KBM-7 (cell line): ENCODE measurements around the gene PRAC1.

Experiments used
- DNase-seq: peaks from one replicate; pipeline ENCODE4 v3.0.0-alpha.2; 2015
- in situ Hi-C: fragments of 300-500 bp; cut with MboI; formaldehyde crosslinking; loops from 2 replicates; pipeline ENCODE4 v1.14.3; 2020; ENCODE audit warnings: low sequenced_read_pairs, low pct_unique_long_range_greater_than_20kb, mixed read lengths

Gene PRAC1

DNA sequence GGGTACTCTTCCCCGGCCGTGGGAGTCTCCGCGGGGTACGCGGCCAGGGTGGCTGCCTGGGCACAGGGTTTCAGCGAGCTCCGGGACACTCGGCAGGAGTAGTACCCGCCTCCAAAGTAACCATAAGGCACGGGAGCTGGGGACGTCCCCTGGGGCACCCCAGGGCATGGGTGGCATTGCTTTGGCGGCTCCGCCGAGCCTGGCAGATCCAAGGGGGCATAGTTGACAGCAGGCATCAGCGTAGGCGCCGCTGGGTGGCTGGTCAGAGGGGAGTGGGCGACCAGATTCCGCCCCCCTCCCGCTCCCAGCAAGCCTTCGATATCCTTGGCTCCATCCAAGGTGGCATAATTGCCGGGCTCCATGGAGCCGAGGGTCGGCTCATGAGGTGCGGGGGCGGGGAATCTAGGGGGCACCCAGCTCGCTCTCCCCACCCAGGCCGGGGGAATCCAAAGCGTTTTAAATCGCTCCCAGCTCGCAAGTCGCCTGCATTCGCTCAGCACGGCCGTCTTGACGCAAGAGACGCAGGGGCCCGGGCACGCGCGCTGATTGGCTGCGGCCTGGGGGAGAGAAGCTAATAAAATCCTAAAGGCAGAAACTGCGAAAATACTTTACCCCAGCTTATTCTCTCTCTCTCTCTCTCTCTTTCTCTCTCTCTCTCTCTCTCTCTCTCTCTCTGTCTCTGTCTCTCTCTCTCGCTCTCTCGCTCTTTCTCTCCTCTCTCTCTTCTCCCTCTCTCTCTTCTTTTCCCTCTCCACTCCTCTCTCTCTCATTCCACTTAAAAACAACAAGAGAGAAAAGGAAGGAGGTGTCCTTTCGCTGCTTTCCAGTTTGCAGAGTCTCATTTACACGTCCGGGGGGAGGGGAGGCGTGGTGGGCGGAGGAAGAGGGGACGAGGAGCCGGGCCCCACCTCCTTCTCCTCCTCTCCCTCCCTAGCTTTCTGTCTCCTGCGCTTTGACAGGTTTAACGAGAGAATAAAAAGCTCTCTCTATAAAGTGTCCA, 6.2 kb upstream of the PRAC1 start, which contains the start of gene HOXB13:
TSS of gene HOXB13 (minus strand) at position 519 of the 1,000 bp plus-strand sequence. CDS start at position 362, 157 bp downstream.
- in situ Hi-C loops, result no loop called here
- DNase-seq, result no peak

DNA sequence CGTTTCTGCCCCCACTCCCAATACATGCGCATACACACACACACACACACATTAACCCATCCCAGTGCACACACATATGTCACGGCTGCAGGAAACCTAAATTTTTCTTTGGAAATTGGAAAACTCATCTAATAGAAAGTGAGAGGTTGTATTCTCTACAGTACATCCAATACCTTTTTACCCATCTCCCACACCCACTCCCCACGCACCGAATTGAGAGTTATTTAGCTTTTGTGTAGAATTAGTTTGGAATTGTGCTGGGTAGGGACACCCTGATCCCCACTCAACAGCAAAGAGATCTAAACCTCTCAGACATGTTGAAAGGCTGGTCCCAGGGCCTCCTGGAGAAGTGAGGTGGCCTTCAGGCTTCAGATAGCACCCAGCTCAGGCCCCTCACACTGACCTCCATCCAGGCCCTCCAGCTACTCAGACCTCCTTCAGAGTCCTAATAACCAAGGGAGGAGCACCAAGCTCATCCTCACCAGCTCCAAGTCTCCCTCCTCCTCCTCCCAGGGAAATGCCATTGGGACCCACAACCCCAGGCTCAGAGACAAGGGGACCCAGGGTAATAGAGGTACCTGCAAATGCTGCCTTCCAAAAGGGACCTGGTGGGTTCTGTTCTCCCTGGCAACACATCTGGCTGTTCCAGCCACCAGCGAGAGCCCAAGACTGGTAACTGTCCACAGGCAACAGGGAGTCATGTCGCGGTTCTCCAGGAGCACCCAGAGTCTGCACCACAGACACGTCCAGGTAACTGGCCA, 5.3 kb upstream of the PRAC1 start:
- in situ Hi-C loops, result no loop called here
- no peak for DNase-seq

DNA sequence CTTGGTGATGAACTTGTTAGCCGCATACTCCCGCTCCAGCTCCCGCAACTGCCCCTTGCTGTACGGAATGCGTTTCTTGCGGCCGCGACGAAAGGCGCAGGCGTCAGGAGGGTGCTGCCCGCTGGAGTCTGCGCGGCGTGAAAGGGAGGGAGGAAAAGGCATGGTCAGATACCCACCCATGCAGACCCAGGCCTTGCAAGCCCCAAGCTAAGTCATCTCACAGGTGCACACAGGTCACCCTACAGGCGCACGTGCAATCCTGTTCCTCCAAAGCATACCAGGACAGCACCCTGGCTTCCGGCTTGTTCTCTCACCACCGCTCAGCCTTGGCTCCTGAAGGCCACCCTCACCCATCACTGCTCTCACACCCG, 4.6 kb upstream of the PRAC1 start:
- in situ Hi-C loops, result no loop called here
- no peak for DNase-seq

DNA sequence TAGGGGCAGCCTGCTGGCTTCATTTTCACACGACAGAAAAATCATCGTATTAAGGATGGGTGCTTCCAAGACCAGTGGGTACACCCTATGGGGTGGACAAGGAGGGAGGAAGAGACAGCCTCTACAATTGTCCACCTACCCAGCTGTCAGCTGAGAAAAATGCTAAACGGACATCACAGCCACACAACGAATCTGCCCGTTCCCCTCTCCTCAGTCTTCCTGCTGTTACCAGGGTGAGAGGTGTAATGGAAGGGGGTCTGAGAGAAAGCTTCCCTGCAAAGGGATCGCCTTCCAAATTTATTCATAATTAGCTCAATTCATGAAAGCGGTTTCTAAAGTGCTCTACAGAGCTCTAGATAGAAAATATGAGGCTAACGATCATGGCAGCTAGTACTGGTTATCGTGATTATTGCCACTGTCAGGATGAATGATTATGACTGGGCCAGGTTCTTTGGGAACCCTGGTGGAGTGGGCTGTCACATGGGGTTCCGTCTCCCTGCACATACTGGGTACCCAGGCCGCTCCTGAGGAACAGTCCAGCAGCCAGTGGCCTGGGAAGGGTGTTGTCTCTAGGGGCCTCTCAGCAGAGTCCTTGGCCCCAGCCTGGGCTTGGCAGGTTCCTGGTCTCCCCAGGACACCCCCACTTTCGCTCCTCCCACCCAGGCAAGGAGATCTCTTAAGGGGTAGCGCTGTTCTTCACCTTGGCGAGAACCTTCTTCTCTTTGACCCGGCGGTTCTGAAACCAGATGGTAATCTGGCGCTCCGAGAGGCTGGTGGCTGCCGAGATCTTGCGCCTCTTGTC, 4.0 kb upstream of the PRAC1 start:
- DNase-seq, result no peak
- in situ Hi-C loops, result no loop called here

DNA sequence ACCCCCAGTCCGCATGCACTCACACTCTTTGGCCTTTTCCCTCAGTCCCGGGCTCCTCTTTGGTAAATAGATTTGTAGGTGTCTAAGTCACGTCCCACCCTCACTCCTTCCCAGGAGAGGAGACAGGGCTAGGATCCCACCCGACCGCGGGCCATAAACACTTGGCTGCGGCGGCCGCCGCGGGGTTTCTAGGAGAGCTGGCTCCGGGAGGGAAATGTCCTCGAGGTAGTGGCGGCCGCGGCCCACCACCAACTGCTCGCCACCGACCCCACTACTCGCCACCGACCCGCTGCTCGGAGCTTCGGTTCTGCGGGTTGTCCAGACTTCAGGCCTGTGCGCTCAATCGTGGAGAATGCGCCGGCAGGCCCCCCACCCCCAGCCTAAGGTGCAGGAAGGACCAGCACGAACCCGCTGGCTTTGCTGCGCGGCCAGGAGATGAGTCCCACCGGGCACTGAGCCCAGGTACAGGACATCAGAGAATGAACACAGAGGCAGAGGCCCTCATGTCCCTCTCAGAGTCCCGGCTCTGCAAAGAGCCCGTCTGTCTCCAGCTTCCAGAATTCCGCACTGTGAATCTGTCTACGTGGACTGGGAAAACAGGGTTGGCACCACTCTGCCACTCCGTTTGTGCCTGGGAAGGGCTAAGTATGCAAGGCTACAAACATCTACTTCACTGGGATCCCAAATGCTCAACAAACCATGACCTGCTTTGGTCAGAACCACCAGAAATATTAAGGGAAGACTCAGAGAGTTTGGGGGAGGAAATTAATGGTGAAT, 3.2 kb upstream of the PRAC1 start:
- DNase-seq, result no peak
- in situ Hi-C loops, result no loop called here

DNA sequence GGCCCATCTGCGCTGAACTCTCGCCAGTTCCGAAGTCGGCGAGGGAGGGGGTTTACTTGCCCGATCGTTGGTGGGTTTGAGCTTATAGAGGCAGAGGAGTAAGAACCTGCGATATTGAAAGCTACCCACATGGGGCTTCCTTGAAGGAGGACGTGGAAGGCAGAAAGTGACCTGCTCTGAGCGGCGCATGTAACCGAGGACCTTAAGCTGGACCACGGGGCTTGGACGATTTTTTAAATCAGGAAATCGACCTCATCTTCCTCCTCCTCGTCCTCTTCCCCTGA, 2.6 kb upstream of the PRAC1 start:
- DNase-seq, result no peak
- in situ Hi-C loops, result no loop called here

DNA sequence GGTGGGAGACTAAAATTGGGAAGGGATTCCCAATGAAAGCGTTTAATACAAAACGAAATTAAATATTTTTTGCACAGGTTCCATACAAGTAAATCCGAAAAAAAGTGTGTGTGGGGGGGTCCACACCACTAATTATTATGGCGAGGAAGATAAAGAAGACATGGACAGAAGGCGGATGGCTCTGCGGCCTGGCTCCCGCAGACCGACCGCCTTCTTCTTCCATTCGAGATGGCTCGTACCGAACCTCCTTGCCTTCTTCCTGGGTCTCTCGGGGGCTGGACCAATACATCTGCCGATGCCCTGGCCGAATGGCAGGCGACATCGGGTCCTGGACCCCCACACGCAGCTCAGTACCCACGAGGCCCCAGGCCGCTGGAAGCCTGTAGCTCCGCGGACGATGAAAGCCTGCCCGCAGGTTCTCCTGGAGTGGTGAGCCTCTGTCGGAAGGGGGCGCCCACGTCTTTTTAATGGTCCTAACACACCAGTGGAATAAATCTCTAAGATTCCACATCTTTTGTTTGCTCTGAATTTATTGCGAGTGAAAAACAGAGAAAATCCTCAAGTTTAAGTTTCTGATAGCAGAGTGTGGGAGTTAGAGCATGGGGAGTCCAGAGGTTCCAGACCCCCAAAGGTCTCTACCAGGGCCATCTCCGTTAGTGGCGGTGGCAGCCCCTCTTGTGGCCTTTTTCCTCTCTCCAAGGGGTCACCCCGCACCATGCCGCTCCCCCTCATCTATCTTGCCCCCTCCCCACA, 2.1 kb upstream of the PRAC1 start:
- in situ Hi-C loops, result no loop called here
- peak; percentile 58 for DNase-seq

DNA sequence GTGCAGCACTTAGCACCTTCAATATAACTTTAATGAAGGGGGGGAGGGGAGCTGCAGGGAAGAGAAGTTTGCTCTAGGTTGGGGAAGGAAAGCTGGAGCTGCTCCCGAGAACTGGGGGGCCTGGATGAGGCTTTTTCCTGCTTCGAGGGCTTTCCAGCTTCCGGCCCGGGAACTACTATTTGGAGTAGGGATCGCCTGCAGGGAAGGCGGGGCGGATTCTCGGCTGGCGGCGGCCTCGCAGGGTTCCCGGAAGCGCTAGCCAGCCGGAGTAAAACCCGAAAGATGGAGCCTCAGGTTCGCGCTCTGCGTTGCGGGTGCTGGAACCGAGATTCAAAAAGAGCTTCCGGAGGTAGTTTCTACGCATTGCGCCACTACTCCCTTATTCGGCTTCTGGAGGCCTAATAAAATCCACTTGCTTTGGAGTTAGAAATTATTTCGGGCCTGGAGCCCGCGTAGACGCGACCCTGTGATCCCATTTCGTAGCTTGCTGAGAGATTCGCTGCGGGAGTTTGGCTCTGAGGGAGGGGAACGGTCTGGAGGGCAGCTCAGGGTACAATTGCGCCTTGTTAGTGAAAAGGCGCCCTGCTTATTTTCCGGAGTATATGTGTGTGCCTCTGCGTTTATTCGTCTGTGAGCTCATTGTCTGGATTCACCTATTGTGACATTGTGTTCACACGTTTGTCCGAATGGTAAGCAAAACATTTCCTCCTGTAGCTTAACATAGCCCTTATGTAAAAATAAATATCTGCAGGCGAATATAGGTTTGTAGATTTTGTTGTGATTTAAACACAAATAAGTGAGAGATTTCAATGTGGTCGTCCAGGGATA, 1.3 kb upstream of the PRAC1 start:
- DNase-seq, result no peak
- in situ Hi-C loops, result no loop called here

DNA sequence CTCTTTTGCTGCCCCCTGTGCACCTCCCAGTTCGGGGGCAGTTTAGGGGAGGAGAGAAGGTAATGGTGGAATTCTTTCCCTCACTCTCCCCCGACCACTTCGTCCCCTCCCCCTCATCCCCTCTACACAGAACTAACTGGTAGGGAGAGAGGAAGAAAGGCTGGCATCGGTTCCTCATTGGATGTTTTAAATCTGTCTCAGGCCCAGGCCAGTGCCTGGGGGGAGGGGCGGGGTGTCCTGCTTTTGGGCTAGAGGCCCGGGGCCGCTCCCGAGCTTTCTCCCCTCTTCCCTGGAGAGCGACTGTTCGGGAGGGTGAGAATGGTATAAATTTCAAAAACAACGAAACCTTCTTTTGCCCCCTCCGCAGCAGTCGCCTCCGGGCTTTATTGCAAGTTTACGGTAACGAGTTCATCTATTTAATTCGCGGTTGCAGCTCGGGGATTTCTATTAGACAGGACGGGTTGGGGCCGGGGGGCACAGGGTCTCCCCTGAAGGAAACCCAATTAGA, 651 bp upstream of the PRAC1 start, which contains the start of gene PRAC2:
TSS of gene PRAC2 (plus strand) at position 271 of the 508 bp plus-strand sequence. CDS start 1,226 bp downstream, outside the sequence.
- in situ Hi-C loops, result no loop called here
- DNase-seq, result no peak

DNA sequence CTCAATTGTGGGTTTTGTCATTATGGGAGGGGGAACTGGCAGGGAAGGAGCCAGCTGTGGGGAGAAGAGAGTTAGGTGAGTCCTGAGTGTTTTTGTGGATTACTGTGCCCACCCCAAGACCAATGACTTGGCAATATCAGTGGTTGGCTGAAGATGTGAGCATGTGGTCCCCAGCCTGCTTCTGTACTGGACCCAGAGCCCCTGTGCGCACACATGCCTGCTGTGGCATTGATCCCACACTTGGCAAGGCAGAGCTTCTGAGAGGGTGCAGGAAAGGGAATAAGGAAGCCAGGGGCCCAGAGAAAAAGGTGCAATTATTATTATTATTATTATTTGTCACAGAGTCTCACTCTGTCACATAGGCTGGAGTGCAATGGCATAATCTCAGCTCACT, 1.3 kb downstream of the PRAC1 start:
- DNase-seq, result no peak
- in situ Hi-C loops, result no loop called here

DNA sequence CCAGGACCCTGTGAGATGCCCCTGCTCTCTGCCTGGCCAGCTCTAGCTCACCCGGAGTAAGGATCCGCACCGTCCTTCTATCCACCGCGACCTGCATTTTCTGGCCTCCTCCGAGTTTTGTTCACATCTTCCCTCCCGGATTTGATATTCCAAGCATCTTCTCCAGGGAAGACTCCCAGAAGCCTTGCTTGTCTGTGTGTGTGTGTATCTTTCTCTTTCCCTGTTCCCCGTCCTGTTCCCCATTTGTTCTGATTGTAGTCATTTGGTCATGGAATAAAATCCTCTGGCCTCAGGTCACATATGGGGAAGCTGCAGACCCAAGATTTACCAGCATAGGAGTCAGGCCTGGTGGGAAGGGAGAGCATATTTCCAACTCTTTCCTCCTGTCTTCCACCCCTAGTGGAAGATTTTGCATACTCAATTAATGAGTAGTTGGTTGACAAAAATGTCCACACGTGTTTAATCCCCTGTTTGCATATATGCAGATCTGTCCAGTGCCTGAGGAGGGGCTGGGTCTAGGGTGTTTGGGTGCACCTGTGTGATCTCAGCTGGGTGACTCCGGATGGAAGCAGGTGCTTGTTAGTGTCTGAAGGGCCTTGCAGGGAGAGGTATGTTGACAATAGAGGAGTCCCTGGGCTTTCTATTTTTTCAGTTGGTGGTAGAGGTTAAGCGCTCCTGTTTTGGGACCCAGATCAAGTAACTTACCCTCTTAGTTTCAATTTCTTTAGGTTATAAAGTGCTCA, 1.9 kb downstream of the PRAC1 start:
- in situ Hi-C loops, result no loop called here
- no peak for DNase-seq

DNA sequence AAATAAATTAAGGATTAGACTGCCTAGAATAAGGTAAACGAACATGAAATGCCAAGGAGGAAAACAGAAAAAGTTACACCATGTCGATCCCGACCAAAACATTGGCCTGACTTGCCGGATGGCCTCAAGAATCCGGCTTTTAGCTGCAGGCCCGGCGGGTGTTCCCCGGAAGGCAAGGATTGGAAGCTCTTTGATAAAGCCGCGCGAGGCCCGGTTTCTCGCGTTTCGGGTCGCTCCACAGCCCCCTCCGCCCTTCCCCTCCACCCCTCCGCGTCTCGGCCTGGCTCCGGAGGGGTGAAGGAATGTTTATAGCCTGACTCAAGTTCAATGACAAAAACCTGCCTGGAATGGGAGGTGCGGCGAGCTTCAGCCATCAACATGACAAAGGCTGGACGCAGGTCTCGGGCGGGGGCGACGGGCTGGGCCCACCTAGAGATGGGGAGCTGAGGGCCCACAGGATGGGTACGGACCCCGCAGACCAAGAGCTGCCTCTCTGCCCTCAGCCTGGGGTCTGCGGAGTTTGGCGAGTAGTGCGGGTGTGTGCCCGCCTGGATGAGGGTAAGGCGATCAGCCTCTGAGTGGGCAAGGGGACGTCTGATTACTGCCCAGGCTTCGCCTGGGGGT, 2.6 kb downstream of the PRAC1 start:
- DNase-seq, result no peak
- in situ Hi-C loops, result no loop called here

DNA sequence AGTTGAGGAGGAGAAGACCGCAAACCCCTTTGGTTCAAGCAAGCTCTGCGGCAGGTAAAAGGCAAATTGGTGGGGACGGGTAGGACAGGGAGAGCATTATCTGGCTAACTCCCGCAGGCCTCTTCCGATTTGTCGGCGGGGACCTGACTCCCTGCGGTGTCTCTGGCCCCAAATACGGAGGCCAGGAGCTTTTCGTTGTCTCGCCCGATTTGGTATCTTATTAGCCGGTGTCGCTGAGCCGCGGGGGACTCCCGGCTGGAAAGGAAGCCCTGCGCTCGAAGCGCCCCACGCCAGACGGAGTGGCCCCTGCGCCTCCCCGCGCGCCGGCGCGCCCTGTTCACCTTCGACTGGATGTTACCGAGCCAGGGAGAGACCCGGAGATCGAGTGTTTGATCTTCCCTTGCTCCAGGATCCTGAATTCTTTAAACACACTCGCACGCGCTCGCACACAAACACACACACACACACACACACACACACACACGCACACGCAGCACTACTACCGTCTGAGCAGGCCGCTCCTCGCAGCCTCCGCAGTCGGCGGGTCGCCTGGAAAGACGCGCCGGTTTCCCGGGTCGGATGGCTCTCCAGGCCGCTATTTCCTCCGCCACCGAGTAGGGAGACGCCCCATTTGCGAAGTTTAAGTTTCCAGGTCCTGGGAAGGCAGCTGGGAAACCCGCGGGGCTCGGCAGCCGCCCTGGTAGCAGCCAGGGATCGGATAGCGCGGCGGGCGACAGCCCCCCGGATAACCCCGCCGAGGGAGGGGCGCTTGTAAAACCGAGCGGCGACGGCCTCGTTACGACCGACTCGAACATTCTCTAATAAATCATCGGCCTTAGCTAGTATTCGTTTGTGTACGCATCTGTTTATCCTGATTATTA, 3.3 kb downstream of the PRAC1 start:
- DNase-seq, result no peak
- in situ Hi-C loops, result no loop called here

DNA sequence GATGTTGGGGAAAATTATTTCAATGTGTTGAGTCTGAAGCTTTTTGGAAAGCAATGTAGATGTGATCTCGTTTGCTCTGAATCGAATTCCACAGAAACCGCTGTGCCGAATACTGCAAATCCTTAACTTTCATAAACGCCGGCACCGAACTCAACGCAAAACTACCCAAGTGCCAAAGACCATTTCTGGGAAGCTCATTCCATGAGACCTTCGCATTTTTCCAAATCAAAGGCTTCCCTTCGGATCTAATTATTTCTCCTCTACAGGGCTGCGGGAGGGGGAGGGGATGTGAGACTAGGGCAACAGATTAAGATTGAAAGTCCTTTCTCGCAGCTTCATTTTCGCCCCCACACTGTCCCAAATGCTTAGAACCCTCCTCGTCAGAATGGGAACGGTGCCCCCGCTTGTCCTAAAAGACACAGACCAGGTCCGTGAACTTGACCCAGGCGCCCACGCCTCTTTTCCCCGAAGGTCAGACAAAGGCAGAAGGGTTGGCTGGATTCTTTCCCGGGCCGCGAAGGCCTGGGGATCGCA, 4.0 kb downstream of the PRAC1 start:
- in situ Hi-C loops, result no loop called here
- DNase-seq, result no peak
